Measurements from ENCODE around the gene ABCA2. TPM values are rescaled to one million over a fixed set of nuclear protein-coding genes. Genes with fewer than 3 reads are reported as not detected.

The ABCA2 gene
- total and polyA plus RNA-seq, 9 of the 15 experiments (the other 6 are each of a cell fraction or from before 2014, with no cell fraction given): 0.69 to 16.3 (median 6.1) TPM; not detected in 2

DNA sequence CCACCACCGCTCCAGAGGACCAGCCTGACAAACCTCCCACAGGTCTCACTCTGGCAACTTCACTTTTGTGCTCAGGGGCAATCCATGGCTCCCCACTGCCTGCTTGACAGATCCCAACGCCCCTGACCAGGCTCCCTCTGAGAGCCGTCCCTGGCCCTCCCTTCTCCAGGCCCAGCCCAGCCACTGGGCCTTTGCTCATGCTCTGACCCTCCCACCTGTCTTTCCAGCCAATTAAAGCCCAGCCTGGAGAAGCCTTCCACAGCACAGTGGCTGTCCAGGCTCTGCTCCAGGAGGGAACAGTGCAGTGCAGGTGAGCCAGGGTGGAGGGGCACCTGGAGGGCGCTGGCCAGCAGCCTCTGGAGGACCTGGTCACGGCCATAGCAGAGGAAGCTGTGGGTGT lies 22.5 kb upstream of the ABCA2 start:
- TF ChIP-seq SAP30 (IDR thresholded peaks at IDR 0.05; ENCODE audit: borderline replicate concordance, insufficient read depth, low read depth, low read length, poor library complexity, severe bottlenecking): no peak
- TF ChIP-seq THAP7 (CRISPR knock-in tag; IDR thresholded peaks at IDR 0.05): no peak
- H3K4me2 ChIP-seq (ENCODE audit: insufficient read depth, low read length): no peak overlapping the region
- H3K4me3 ChIP-seq: no peak overlapping the region
- peaks cover 0 to 16% of the 10 kb centered on the region in 2 experiments; a peak in 2 of 5 replicates for H3K27me3 ChIP-seq (ENCODE audit: control insufficient read depth in 2 of 2, insufficient read depth in 2 of 2, low read length in 2 of 2)
- no peak overlapping the region; a peak in 1 of 4 replicates for H3K9ac ChIP-seq (ENCODE audit: insufficient read depth in 1 of 2, low read depth in 2 of 2, low read length in 2 of 2)
- no peaks in the 10 kb centered on the region for H3K36me3 ChIP-seq (ENCODE audit: control insufficient read depth, insufficient read depth, low read length)
- H4K20me1 ChIP-seq (replicated peaks; ENCODE audit: control insufficient read depth, insufficient read depth, low read length): peaks cover 28% of the 10 kb centered on the region
- in situ Hi-C loops (cut with MboI) (no loop called here), intact Hi-C loops (cut with micrococcal nuclease) (loop anchor here (2.0 to 5.0 kb wide), 2 partner anchors 67 to 176 kb away; partner anchors contain the start of gene RNF224)
- no TSS peak for BruUV-seq (replicated peaks)
- no peak overlapping the region for H2AFZ ChIP-seq (ENCODE audit: low read depth, low read length)
- peaks cover 2 to 77% of the 10 kb centered on the region in 2 experiments; a peak in 3 of 5 replicates for H3K4me1 ChIP-seq (replicated peaks in 1 of 2; ENCODE audit: control insufficient read depth in 2 of 2, insufficient read depth in 2 of 2, low read length in 2 of 2)
- 40% methylated on average over 5 of the region's 5 CpGs for WGBS (ENCODE audit: insufficient coverage, low coverage, missing lambda C conversion rate)
- H3K9me3 ChIP-seq (replicated peaks; ENCODE audit: control insufficient read depth, insufficient read depth, low read depth, low read length): no peaks in the 10 kb centered on the region
- H3K27ac ChIP-seq (ENCODE audit: extremely low read depth, low read depth, low read length): no peak overlapping the region
- POLR2A ChIA-PET: no interaction called here
- DNase-seq (ENCODE audit: extremely low read depth in 1 of 4, low spot score in 3 of 4): no peak
- no peak for ATAC-seq
- H3K9me1 ChIP-seq (ENCODE audit: control insufficient read depth, insufficient read depth, low read length): peaks cover 2% of the 10 kb centered on the region
- H3K79me2 ChIP-seq (ENCODE audit: control insufficient read depth, insufficient read depth, low read length): no peaks in the 10 kb centered on the region
- FAIRE-seq: no peak
- CTCF ChIA-PET (ENCODE audit: low intra/inter-chr PET ratio): interaction anchor here (0.6 to 1.6 kb wide), 3 partner anchors 17 to 186 kb away, joined by 3 to 6 read pairs (median 5); no protein-coding TSS in a partner anchor
